GM23248 (cell line): Measurements from ENCODE around the gene GPX4.
"Not testable (repeated sequence)": the region's sequence is repeated elsewhere in the genome, so short reads cannot be mapped to it uniquely, and the experiment has no call there.

Experiments
- EZH2 ChIP-seq: fragments of 200-600 bp; sonication (generic); IDR thresholded peaks from 2 replicates; pipeline ENCODE4 v1.6.1; 2018; ENCODE audit warnings: antibody characterized with exemption, mild to moderate bottlenecking; ENCODE audit not compliant: insufficient read depth, poor library complexity, severe bottlenecking
- EZH2phosphoT487 ChIP-seq: fragments of 200-600 bp; sonication (generic); IDR thresholded peaks from 2 replicates; pipeline ENCODE4 v1.6.1; 2018; ENCODE audit warnings: antibody characterized with exemption, moderate library complexity, mild to moderate bottlenecking, low read depth; ENCODE audit not compliant: insufficient read depth

DNA sequence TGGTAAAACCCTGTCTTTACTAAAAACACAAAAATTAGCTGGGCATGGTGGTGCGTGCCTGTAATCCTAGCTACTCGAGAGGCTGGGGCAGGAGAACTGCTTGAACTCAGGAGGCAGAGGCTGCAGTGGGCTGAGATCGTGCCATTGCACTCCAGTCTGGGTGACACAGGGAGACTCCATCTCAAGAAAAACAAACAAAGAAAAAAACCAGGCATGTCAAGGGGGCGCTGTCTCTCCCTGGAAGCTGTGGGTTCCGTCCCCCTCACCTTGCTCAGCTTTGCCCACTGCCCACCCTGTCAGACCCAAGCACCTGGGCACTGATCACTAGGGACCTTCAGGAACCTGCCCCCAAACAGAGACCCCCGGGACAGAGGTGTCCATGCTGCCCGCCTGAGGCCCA, 25.3 kb downstream of the GPX4 start:
- TF ChIP-seq EZH2, EZH2phosphoT487: not testable (repeated sequence)
